Omental fat pad (tissue), 4 donors: ENCODE measurements around the gene TECRL. TPM values are rescaled to one million over a fixed set of nuclear protein-coding genes. Genes with fewer than 3 reads are reported as not detected.
A peak's percentile ranks its signal among the peaks of the same experiment; 100 is the strongest.

Experiments
- ATAC-seq: fragments of 150-250 bp; one replicate; pipeline ENCODE4 v1.9.1; 2016; ENCODE audit warnings: mild to moderate bottlenecking, moderate library complexity; ENCODE audit not compliant: low FRiP score
- DNase-seq: peaks from one replicate; pipeline ENCODE4 v3.0.0-alpha.2; 2019; ENCODE audit warnings: low spot score
- total RNA-seq, 4 donors: library from RNA; depleted of rRNA; stranded (reverse); fragments of >200 nt; gene quantifications; one replicate each; pipeline ENCODE4 v1.1.0, GENCODE V29; 2016
- TF ChIP-seq, protein P1 (sequence below), 3 donors: fragments of 450-650 bp; IDR thresholded peaks; one replicate each; pipeline ENCODE4 v1.5.1; 2016 to 2017; ENCODE audit warnings: antibody characterized with exemption in 3 of 3, mild to moderate bottlenecking in 3 of 3, moderate library complexity in 2 of 3

TECRL gene, protein sequence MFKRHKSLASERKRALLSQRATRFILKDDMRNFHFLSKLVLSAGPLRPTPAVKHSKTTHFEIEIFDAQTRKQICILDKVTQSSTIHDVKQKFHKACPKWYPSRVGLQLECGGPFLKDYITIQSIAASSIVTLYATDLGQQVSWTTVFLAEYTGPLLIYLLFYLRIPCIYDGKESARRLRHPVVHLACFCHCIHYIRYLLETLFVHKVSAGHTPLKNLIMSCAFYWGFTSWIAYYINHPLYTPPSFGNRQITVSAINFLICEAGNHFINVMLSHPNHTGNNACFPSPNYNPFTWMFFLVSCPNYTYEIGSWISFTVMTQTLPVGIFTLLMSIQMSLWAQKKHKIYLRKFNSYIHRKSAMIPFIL
- not detected for total RNA-seq

DNA sequence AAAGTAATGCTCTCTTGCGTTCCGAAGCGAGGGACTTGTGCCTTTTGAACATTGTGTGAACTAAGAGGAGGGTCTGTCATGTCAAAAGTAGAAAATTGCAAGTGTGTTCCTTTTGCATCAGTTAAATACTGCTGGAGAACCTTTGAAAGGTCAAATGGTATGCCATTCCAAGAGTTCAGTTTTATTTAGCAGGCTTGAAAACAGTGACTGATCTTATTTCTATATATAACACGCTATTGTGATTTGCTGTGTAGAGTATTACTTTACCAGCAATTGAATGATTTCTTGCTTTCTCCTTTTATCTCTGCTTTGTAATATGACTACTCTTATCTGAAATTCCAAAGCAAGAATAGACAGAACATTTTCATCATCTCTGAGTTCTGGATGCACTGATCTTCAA lies at the start of gene TECRL:
Gene TECRL, minus strand, starts transcription at position 151 of the 400 bp plus-strand sequence. Its CDS starts 99 bp downstream, at position 52.
- DNase-seq: no peak
- ATAC-seq: no peak
- TF ChIP-seq, protein P1, sequence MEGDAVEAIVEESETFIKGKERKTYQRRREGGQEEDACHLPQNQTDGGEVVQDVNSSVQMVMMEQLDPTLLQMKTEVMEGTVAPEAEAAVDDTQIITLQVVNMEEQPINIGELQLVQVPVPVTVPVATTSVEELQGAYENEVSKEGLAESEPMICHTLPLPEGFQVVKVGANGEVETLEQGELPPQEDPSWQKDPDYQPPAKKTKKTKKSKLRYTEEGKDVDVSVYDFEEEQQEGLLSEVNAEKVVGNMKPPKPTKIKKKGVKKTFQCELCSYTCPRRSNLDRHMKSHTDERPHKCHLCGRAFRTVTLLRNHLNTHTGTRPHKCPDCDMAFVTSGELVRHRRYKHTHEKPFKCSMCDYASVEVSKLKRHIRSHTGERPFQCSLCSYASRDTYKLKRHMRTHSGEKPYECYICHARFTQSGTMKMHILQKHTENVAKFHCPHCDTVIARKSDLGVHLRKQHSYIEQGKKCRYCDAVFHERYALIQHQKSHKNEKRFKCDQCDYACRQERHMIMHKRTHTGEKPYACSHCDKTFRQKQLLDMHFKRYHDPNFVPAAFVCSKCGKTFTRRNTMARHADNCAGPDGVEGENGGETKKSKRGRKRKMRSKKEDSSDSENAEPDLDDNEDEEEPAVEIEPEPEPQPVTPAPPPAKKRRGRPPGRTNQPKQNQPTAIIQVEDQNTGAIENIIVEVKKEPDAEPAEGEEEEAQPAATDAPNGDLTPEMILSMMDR (IDR thresholded peaks at IDR 0.05): no peak

DNA sequence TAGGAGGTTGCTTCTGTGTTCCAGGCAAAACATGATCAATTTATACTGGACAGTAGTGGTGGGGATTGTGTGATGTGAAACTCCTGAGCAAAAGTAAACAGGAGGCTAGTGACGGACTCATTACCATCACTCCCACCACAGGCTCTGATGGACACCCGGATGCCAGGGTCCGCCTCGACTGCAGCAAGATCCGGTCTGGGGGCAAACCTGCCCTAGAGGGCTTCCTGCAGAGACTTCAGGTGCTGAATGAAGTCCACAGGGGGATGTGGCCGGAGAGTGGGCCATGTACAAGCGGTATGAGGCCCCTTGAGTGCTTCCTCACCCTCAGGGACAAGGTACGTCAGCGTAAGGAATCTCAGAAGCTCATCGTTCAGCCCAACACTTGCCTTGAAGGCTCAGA lies 23.4 kb upstream of the TECRL start:
- ATAC-seq (no peak), DNase-seq (no peak)
- TF ChIP-seq, protein P1 (IDR thresholded peaks at IDR 0.05): no peak

DNA sequence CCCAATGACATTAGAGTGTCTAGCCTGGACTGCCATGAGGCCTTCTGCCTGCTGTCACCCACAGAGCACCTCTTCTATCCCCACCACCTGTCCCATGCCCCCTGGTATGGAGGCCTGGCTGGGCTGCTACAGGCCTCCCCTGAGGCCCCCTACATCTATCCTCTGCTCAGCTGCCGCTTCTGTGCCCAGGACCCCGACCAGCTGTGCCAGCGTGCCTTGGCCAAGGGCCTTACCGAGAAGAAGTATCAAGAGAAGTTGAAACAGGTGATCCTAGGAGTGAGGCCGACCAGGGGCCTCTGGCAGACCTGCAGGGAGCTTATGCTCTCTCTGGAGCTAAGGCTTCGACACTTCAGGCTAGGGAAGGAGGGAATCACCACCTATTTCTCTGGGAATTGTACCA lies 21.7 kb upstream of the TECRL start:
- no peak for DNase-seq
- TF ChIP-seq, protein P1 (IDR thresholded peaks at IDR 0.05): no peak
- ATAC-seq: no peak

DNA sequence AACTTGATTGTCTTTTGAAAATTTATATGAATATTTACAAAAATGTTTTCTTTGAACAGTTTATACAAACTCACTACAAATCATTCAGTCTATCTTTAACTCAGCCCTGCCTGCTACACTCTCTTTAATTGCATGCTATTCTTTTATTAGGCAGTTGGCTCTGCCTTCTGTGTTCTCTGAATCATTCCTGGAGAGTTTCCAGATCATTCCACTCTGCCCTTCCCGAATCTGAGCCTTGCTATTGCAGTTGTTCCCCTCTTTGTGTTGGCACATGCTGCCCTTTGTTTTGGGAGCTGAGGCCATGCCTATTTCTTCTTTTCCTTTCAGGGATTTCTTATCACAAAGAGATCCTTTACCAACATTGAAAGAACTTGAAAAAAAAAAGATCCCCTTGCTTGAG lies 8.7 kb upstream of the TECRL start:
- DNase-seq (no peak), ATAC-seq (peak; percentile 44)
- TF ChIP-seq, protein P1 (IDR thresholded peaks at IDR 0.05): no peak

DNA sequence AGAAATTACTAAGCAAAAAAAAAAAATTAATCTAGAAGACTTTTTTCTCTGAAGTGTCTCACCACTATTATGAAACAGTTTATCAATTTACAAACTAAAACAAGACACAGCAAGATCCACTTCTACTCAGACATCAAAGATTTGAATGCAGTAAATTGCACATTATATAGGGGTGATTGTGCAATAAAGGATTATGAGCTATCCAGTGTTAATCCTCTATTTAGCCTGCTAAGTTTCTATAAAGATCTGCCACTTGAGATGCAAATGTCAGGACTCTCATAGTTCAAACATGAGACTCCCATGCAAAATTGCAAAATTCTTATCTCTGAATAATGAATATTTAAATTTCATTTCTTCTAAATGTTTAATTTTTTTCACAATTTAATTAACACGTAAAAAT lies 2.2 kb downstream of the TECRL start:
- no peak for ATAC-seq
- TF ChIP-seq, protein P1 (IDR thresholded peaks at IDR 0.05): no peak
- no peak for DNase-seq

DNA sequence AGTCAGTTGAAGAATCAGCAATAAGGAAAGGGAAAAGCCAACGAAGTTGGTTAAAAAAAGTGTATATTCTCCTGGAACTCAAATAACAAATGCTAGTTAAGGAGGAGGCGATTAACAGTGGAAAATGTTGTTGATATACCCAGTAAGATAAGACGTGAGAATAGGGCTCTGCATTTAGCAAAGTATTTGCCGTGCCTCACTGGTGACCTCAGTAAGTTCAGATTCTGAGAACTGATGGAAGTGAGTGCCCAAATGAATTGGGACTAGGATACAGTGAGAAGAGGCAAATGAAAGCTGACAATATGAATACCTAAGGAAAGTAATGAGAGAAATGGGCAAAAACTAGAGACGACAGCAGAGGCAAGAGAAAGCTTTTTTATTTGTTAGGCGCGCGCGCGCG lies 3.5 kb downstream of the TECRL start:
- TF ChIP-seq, protein P1 (IDR thresholded peaks at IDR 0.05): no peak
- ATAC-seq (no peak), DNase-seq (no peak)

DNA sequence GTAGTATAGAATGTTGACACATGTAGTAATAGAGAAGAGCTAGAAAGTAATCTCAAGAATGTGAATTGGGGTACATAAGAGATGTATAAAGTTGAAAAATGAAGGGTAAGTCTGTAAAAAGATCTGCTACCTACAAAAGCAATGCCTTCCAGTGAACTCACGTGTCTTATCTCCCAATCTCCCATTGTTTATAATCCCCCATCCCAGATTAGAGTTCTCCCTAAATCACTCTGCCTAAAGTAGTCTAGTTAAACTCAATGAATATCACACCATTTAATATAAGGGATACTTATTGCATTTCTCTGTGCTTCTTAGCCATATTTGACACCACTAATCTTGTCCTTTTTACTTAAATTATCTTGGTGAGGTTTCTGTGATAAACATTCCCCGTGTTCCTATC lies 6.6 kb downstream of the TECRL start:
- DNase-seq (no peak), ATAC-seq (no peak)
- TF ChIP-seq, protein P1 (IDR thresholded peaks at IDR 0.05): no peak
